GM12875 (cell line): ENCODE data around the gene ODAD4.

Source experiments
- H3K4me3 ChIP-seq: one replicate; pipeline ENCODE4 v1.5.1; 2011; ENCODE audit warnings: low read depth, low read length, control low read depth
- TF ChIP-seq, protein P1 (sequence below): IDR thresholded peaks from 2 replicates; pipeline ENCODE4 v1.5.1; 2011; ENCODE audit warnings: low read depth, mild to moderate bottlenecking, control low read depth, inconsistent platforms, low read length, moderate library complexity, borderline replicate concordance; ENCODE audit not compliant: insufficient read depth

Gene ODAD4

DNA sequence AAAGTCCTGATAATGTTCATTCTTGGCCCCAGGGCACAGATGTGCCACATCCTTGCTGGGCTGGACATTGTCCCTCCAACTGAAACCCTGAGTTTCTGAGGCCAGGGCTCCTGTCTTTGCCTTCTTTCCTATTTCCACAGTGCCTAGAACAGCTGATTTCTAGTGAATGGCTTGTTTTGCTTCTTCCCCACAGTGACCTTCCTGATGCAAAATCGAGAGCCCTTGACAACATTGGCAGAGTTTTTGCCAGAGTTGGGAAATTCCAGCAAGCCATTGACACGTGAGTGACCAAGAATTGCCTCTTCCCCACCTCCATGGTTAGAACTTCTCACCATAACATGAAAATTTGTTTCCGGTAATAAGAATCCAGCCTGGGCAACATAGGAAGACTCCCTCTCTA lies 14.5 kb downstream of the ODAD4 start:
- H3K4me3 ChIP-seq, result no peak overlapping the region
- TF ChIP-seq, protein P1, sequence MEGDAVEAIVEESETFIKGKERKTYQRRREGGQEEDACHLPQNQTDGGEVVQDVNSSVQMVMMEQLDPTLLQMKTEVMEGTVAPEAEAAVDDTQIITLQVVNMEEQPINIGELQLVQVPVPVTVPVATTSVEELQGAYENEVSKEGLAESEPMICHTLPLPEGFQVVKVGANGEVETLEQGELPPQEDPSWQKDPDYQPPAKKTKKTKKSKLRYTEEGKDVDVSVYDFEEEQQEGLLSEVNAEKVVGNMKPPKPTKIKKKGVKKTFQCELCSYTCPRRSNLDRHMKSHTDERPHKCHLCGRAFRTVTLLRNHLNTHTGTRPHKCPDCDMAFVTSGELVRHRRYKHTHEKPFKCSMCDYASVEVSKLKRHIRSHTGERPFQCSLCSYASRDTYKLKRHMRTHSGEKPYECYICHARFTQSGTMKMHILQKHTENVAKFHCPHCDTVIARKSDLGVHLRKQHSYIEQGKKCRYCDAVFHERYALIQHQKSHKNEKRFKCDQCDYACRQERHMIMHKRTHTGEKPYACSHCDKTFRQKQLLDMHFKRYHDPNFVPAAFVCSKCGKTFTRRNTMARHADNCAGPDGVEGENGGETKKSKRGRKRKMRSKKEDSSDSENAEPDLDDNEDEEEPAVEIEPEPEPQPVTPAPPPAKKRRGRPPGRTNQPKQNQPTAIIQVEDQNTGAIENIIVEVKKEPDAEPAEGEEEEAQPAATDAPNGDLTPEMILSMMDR, result no peak

DNA sequence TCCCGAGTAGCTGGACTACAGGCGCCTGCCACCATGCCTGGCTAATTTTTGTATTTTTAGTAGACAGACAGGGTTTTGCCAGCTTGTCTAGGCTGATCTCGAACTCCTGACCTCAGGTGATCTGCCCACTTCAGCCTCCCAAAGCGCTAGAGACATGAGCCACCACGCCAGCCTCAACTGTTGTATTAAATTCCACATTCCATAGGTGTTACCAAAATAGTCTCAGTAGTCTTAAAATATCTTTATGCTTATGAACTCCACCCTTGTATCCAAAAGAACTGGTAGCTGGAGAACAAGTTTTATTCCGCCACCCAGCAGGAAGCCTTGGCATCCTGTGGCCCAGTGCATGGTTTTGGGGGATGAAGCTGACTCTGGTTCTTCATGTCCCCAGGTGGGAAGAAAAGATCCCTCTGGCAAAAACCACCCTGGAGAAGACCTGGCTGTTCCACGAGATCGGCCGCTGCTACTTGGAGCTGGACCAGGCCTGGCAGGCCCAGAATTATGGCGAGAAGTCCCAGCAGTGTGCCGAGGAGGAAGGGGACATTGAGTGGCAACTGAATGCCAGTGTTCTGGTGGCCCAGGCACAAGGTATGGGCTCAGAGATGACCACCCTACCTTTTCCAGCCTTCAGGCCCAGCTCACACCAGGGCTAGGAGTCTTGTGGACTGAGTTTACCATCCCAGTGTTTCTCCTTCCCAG lies 18.5 kb downstream of the ODAD4 start:
- TF ChIP-seq, protein P1, result no peak
- H3K4me3 ChIP-seq, result no peak overlapping the region

DNA sequence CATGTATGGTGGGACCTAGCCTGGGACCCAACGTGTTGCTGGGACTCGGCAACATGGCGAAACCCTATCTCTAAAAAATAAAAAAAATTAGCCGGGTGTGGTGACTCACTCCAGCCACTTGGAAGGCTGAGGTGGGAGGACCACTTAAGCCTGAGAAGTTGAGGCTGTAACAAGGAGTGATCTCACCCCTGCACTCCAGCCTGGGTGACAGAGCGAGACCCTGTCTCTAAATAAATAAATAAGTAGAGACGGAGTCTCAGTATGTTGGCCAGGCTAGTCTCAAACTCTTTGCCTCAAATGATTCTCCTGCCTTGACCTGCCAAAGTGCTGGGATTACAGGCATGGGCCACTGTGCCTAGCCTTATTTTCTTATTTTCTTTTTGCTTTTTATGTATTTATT lies 26.1 kb downstream of the ODAD4 start:
- no peak overlapping the region for H3K4me3 ChIP-seq
- TF ChIP-seq, protein P1, result no peak

DNA sequence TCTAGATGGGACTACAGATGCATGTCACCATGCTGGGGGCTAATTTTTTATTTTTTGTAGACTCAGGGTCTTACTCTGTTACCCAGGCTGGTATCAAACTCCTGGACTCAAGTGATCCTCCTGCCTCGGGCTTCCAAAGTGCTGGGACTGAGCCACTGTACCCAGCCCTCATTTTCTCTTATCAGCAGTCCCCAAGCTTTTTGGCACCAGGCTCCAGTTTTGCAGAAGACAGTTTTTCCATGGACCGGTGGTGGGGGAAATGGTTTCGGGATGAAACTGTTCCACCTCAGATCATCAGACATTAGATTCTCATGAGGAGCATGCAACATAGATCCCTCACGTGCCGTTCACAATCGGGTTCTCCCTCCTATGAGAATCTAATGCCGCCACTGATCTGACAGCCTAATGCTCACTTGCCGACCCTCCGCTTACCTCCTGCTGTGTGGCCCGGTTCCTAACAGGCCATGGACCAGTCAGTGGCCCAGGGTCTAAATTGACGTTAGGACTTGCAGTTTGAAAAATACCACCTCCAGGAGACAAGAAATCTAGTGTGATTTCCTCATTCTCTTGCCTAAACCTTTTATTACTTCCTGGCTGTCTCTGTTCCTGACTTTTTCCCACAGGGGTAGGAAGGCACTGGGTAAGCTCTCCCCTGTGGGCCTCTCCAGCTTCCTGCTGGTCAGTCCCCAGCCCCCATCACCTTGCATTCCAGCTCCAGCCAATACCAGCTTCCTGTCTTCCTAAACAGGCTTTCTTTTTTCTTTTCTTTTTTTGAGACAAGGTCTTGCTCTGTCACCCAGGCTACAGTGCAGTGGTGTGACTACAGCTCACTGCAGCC lies 26.8 kb downstream of the ODAD4 start:
- TF ChIP-seq, protein P1, result no peak
- H3K4me3 ChIP-seq, result no peak overlapping the region

DNA sequence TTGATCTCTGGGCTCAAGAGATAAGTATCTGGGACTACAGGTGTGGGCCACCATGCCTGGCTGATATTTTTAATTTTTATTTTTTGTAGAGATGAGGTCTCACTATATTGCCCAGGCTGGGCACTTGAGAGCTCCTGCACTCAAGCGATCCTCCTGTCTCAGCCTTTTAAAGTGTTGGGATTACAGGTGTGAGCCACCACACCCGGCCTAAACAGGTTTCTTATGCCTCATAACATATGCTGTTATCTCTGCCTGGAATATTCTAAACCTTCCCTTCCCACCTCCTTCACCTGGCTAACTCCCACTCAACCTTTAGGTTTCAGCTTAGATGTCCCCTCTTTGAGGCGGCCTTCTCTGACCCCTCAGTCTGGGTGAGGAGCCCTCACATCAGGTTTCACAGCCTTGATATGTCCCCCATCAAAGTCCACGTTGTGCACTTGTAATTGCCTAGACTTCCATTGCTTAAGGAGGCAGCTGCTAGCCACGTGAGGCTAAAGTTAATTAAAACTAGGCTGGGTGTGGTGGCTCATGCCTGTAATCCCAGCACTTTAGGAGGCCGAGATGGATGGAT lies 27.5 kb downstream of the ODAD4 start:
- H3K4me3 ChIP-seq, result no peak overlapping the region
- TF ChIP-seq, protein P1, result no peak

DNA sequence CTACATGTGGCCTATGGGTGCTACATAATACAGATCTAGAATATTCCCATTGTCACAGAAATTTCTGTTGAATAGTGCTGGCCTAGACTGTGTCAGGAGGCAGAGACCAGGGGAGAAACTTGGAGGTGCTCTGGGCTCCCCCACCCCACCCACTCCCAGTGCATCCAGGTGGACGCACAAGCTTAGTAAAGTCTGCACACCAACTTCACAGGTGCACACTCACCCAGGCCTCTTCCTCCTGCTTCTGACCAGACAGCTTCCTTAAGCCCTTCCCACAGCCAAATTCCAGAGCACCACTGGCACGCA lies 28.6 kb downstream of the ODAD4 start:
- TF ChIP-seq, protein P1, result no peak
- no peak overlapping the region for H3K4me3 ChIP-seq
